Measurements from ENCODE around the gene CCDC170. TPM values are rescaled to one million over a fixed set of nuclear protein-coding genes. Genes with fewer than 3 reads are reported as not detected.

The CCDC170 gene
- total RNA-seq, 3 donors from 2014 or later (not counting 1 experiment from before 2014, with no cell fraction given): 0.20 to 0.96 (median 0.25) TPM

- intact Hi-C loops (cut with micrococcal nuclease): no loop called here
- 81% methylated on average over 2 of the region's 3 CpGs for WGBS (ENCODE audit: insufficient coverage)
- Mint-ChIP-seq H3K27me3 (ENCODE audit: low read depth in 2 of 2) (peaks cover 0 to 7% of the 10 kb centered on the region in 2 donors), H3K4me3 (no peak overlapping the region), H3K36me3 (no peaks in the 10 kb centered on the region), H3K9me3 (no peaks in the 10 kb centered on the region), H3K4me1 (no peaks in the 10 kb centered on the region), H3K27ac (no peak overlapping the region)
- Histone ChIP-seq H3K36me3 (ENCODE audit: control insufficient read depth, insufficient read depth, low read length) (no peaks in the 10 kb centered on the region), H3K27ac (ENCODE audit: low read length) (no peak overlapping the region), H3K27me3 (ENCODE audit: control insufficient read depth, insufficient read depth, low read length) (no peaks in the 10 kb centered on the region), H3K9me3 (ENCODE audit: control insufficient read depth, insufficient read depth, low read length) (no peaks in the 10 kb centered on the region), H3K4me1 (ENCODE audit: control insufficient read depth, insufficient read depth, low read length) (no peaks in the 10 kb centered on the region), H3K4me3 (ENCODE audit: low read length) (no peak overlapping the region)
- TF ChIP-seq CTCF (IDR thresholded peaks at IDR 0.05): no peak
- ATAC-seq (no peak), DNase-seq (no peak)
Observed at GRCh38 chr6:151627689-151628444, 134.1 kb downstream of the CCDC170 start.

DNA sequence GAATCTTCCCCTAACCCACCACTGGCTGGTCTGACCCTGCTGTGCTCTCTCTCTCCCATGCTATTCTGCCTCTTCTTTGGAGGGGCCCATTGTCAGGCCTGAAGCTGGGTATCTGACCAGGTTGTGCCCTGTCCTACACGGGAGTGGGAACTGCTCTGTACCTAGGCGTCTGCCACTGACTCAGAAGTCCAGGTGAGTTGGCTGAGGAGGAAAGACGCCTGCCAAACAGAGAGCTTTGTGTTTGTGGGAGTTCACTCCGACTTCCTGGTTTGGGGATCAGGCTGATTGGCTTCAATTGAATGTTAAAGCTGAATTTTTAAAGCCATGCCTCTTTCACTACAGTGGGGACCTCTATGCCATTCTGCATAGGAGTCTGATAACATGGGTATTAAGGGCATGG, 136.0 kb downstream of the CCDC170 start:
- Mint-ChIP-seq H3K27ac (no peak overlapping the region), H3K4me1 (no peaks in the 10 kb centered on the region), H3K9me3 (no peaks in the 10 kb centered on the region), H3K4me3 (no peak overlapping the region), H3K27me3 (ENCODE audit: low read depth in 2 of 2) (peaks cover 0 to 7% of the 10 kb centered on the region in 2 donors), H3K36me3 (no peaks in the 10 kb centered on the region)
- no peak for ATAC-seq
- H3K9me3 ChIP-seq (ENCODE audit: control insufficient read depth, insufficient read depth, low read length): no peaks in the 10 kb centered on the region
- 90% methylated on average over 4 of the region's 4 CpGs for WGBS (ENCODE audit: insufficient coverage)
- H3K4me3 ChIP-seq (ENCODE audit: low read length): no peak overlapping the region
- DNase-seq: no peak
- H3K4me1 ChIP-seq (ENCODE audit: control insufficient read depth, insufficient read depth, low read length): no peaks in the 10 kb centered on the region
- no peak for TF ChIP-seq CTCF (IDR thresholded peaks at IDR 0.05)
- no peaks in the 10 kb centered on the region for H3K27me3 ChIP-seq (ENCODE audit: control insufficient read depth, insufficient read depth, low read length)
- intact Hi-C loops (cut with micrococcal nuclease): no loop called here
- no peak overlapping the region for H3K27ac ChIP-seq (ENCODE audit: low read length)
- no peaks in the 10 kb centered on the region for H3K36me3 ChIP-seq (ENCODE audit: control insufficient read depth, insufficient read depth, low read length)

- TF ChIP-seq CTCF (IDR thresholded peaks at IDR 0.05): no peak
- Mint-ChIP-seq H3K4me1 (no peaks in the 10 kb centered on the region), H3K36me3 (no peaks in the 10 kb centered on the region), H3K27me3 (ENCODE audit: low read depth in 2 of 2) (peaks cover 0 to 7% of the 10 kb centered on the region in 2 donors), H3K4me3 (no peak overlapping the region), H3K9me3 (no peaks in the 10 kb centered on the region), H3K27ac (no peak overlapping the region)
- H3K36me3 ChIP-seq (ENCODE audit: control insufficient read depth, insufficient read depth, low read length): no peaks in the 10 kb centered on the region
- DNase-seq (no peak), ATAC-seq (no peak)
- no peak overlapping the region for H3K27ac ChIP-seq (ENCODE audit: low read length)
- H3K4me1 ChIP-seq (ENCODE audit: control insufficient read depth, insufficient read depth, low read length): no peaks in the 10 kb centered on the region
- no peaks in the 10 kb centered on the region for H3K9me3 ChIP-seq (ENCODE audit: control insufficient read depth, insufficient read depth, low read length)
- H3K4me3 ChIP-seq (ENCODE audit: low read length): no peak overlapping the region
- intact Hi-C loops (cut with micrococcal nuclease): no loop called here
- H3K27me3 ChIP-seq (ENCODE audit: control insufficient read depth, insufficient read depth, low read length): no peaks in the 10 kb centered on the region
Observed at GRCh38 chr6:151630387-151630786, 136.6 kb downstream of the CCDC170 start.
